Uterus (tissue), 2 donors: ENCODE measurements around the gene OR10P1.

Experiments used
- POLR2A ChIP-seq, 2 donors: fragments of 450-650 bp; IDR thresholded peaks; one replicate each; pipeline ENCODE4 v1.6.1; 2016; ENCODE audit warnings: antibody characterized with exemption in 2 of 2, mild to moderate bottlenecking in 1 of 2, moderate library complexity in 1 of 2
- TF ChIP-seq, protein P1 (sequence below), 4 experiments: fragments of 200-600 bp in 2 of 4; fragments of 450-650 bp in 2 of 4; sonication (generic) in 2 of 4; IDR thresholded peaks; one replicate each; pipeline ENCODE4 v1.5.1; 2016 to 2019; ENCODE audit warnings: antibody characterized with exemption in 4 of 4, mild to moderate bottlenecking in 2 of 4, moderate library complexity in 1 of 4

DNA sequence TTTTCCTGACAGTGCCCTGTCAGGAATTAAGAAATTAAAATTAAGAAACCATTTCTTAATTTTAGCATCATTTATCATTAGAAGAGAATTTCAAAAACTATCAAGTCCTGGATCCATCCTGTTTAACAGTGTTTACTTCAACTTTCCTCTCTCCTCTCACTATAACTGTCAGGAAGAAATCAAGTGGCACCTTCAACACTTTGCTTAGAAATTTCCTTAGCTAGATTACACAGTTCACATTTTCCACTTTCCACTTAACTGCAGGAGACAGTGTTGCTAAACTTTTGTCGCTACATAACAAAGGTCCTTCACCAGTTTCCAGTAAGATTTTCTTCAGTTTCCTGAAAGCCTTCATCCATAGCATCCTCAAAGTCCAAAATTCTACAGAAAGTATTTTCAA, 21.9 kb upstream of the OR10P1 start:
- TF ChIP-seq, protein P1, sequence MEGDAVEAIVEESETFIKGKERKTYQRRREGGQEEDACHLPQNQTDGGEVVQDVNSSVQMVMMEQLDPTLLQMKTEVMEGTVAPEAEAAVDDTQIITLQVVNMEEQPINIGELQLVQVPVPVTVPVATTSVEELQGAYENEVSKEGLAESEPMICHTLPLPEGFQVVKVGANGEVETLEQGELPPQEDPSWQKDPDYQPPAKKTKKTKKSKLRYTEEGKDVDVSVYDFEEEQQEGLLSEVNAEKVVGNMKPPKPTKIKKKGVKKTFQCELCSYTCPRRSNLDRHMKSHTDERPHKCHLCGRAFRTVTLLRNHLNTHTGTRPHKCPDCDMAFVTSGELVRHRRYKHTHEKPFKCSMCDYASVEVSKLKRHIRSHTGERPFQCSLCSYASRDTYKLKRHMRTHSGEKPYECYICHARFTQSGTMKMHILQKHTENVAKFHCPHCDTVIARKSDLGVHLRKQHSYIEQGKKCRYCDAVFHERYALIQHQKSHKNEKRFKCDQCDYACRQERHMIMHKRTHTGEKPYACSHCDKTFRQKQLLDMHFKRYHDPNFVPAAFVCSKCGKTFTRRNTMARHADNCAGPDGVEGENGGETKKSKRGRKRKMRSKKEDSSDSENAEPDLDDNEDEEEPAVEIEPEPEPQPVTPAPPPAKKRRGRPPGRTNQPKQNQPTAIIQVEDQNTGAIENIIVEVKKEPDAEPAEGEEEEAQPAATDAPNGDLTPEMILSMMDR (IDR thresholded peaks at IDR 0.05) = no peak
- no peak for TF ChIP-seq POLR2A (IDR thresholded peaks at IDR 0.05)
